Esophagus squamous epithelium (tissue), 4 donors: ENCODE results near the gene ADIG.

Source experiments
- POLR2A ChIP-seq, 4 donors: fragments of 450-650 bp; IDR thresholded peaks; one replicate each; pipeline ENCODE4 v1.6.1; 2017; ENCODE audit warnings: antibody characterized with exemption in 4 of 4, mild to moderate bottlenecking in 4 of 4, moderate library complexity in 3 of 4
- TF ChIP-seq, protein P1 (sequence below), 6 experiments: fragments of 450-650 bp in 4 of 6; fragments of 200-600 bp in 2 of 6; sonication (generic) in 2 of 6; IDR thresholded peaks; one replicate each; pipeline ENCODE4 v1.5.1; 2016 to 2019; ENCODE audit warnings: antibody characterized with exemption in 6 of 6, mild to moderate bottlenecking in 4 of 6, moderate library complexity in 4 of 6

DNA sequence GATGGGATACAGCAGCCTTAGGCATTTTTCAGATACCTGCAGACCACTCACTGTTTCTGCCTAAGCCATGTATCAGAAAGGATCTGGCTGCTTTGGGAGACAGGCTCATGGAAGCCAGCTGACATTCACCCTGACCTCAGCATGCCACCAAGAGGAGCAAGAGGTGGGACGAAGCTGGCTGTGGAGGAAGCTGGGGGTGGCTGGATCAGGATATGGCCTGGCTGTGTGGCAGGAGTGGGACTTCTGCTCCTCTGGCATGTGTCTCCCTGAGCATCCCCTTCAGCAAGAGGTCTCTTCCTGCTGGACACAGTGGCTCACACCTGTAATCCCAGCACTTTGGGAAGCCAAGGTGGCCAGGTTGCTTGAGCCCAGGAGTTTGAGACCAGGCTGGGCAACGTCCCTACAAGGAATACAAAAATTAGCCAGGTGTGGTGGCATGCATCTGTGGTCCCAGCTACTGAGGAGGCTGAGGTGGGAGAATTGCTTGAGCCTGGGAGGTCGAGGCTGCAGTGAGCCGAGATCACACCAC lies 897 bp downstream of the ADIG start:
- no peak for TF ChIP-seq POLR2A (IDR thresholded peaks at IDR 0.05)
- TF ChIP-seq, protein P1, sequence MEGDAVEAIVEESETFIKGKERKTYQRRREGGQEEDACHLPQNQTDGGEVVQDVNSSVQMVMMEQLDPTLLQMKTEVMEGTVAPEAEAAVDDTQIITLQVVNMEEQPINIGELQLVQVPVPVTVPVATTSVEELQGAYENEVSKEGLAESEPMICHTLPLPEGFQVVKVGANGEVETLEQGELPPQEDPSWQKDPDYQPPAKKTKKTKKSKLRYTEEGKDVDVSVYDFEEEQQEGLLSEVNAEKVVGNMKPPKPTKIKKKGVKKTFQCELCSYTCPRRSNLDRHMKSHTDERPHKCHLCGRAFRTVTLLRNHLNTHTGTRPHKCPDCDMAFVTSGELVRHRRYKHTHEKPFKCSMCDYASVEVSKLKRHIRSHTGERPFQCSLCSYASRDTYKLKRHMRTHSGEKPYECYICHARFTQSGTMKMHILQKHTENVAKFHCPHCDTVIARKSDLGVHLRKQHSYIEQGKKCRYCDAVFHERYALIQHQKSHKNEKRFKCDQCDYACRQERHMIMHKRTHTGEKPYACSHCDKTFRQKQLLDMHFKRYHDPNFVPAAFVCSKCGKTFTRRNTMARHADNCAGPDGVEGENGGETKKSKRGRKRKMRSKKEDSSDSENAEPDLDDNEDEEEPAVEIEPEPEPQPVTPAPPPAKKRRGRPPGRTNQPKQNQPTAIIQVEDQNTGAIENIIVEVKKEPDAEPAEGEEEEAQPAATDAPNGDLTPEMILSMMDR (IDR thresholded peaks at IDR 0.05): no peak
